Nephron progenitor cell (in vitro differentiated cells): ENCODE results near the gene ATG12.

Source experiments
- DNase-seq: peaks from one replicate; pipeline ENCODE4 v3.0.0; 2021
- H3K27ac Mint-ChIP-seq: 2 replicates; pipeline ENCODE4 v1.8.0; 2021; ENCODE audit warnings: mild to moderate bottlenecking, moderate library complexity, mixed read lengths
- H3K27me3 Mint-ChIP-seq: 2 replicates; pipeline ENCODE4 v1.8.0; 2021; ENCODE audit warnings: mild to moderate bottlenecking, low read depth, mixed read lengths; ENCODE audit not compliant: poor library complexity
- H3K36me3 Mint-ChIP-seq: 2 replicates; pipeline ENCODE4 v1.8.0; 2021; ENCODE audit warnings: low read depth, mixed read lengths
- H3K4me1 Mint-ChIP-seq: 2 replicates; pipeline ENCODE4 v1.8.0; 2021; ENCODE audit warnings: mixed read lengths
- H3K4me3 Mint-ChIP-seq: 2 replicates; pipeline ENCODE4 v1.8.0; 2021; ENCODE audit warnings: mild to moderate bottlenecking, moderate library complexity, mixed read lengths
- H3K9me3 Mint-ChIP-seq: 2 replicates; pipeline ENCODE4 v1.8.0; 2021; ENCODE audit warnings: mild to moderate bottlenecking, moderate library complexity, mixed read lengths
- TF ChIP-seq, protein P1 (sequence below): fragments of 200-600 bp; sonication (generic); IDR thresholded peaks from 2 replicates; pipeline ENCODE4 v1.5.0; 2021; ENCODE audit warnings: antibody characterized with exemption

Gene ATG12

DNA sequence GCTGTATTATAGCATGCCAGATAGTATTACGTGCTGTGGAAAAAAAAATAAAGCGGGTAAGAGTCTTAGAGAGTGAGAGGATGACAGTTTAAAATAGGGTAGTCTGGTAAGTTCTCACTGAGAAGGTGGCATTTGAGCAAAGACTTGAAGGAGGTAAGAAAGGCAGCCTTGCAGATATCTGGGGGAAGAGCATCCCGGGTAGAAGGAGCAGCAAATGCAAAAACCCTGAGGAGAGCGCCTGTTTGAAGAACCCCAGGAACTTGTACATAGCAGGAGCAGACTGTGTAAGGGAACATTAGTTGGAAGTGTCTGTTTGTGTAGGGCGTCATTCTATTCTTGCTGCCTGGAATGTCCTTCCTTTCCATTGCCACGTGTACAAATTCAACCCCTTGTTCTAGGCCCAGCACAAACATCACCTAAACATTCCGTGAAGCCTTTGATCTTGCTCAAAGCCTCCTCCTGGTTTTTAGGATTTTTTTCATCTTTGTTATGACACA, 3.0 kb upstream of the ATG12 start:
- H3K36me3 Mint-ChIP-seq: peaks cover 4% of the 10 kb centered on the region
- no peaks in the 10 kb centered on the region for H3K9me3 Mint-ChIP-seq
- TF ChIP-seq, protein P1, sequence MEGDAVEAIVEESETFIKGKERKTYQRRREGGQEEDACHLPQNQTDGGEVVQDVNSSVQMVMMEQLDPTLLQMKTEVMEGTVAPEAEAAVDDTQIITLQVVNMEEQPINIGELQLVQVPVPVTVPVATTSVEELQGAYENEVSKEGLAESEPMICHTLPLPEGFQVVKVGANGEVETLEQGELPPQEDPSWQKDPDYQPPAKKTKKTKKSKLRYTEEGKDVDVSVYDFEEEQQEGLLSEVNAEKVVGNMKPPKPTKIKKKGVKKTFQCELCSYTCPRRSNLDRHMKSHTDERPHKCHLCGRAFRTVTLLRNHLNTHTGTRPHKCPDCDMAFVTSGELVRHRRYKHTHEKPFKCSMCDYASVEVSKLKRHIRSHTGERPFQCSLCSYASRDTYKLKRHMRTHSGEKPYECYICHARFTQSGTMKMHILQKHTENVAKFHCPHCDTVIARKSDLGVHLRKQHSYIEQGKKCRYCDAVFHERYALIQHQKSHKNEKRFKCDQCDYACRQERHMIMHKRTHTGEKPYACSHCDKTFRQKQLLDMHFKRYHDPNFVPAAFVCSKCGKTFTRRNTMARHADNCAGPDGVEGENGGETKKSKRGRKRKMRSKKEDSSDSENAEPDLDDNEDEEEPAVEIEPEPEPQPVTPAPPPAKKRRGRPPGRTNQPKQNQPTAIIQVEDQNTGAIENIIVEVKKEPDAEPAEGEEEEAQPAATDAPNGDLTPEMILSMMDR: no peak
- H3K27ac Mint-ChIP-seq: peak overlapping the region; percentile 57
- H3K4me3 Mint-ChIP-seq: peak overlapping the region; percentile 95
- peaks cover 47% of the 10 kb centered on the region for H3K4me1 Mint-ChIP-seq
- no peak for DNase-seq
- peaks cover 3% of the 10 kb centered on the region for H3K27me3 Mint-ChIP-seq

DNA sequence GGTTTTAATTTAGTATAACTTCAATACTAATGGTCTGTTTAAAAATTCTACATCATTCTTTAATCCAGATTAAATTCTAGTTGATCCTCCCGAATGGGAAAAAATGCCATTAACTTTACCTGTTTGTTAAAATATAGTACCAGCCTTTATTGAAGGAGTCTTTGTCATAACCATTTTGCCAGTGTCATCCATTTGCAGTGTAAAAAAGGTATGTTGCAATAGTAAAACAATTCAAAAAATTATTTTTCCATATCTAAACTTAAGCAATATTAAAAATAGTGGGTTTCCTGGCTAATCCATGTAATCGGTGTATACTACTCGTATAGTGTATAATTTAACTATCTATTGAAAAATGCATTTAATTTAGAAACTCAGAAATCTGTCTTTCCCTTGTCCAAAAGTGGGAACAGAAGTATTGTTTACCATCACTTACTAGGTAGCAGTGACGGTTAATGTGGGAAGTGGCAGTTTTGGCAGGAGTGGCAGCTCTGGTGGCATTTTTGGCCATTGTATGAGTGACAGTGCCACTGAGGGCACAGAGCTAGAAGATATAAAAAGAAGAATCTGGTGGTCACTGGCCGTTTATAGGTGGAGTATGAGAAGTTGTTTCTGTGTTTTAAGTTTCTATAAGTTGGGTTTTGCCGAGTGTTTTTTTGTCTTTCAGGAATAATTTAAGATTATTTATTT, 2.2 kb upstream of the ATG12 start:
- Mint-ChIP-seq H3K4me1 (peaks cover 47% of the 10 kb centered on the region), H3K9me3 (no peaks in the 10 kb centered on the region), H3K36me3 (peaks cover 4% of the 10 kb centered on the region), H3K4me3 (peak overlapping the region; percentile 95), H3K27me3 (peaks cover 3% of the 10 kb centered on the region), H3K27ac (no peak overlapping the region)
- TF ChIP-seq, protein P1: no peak
- DNase-seq: no peak

DNA sequence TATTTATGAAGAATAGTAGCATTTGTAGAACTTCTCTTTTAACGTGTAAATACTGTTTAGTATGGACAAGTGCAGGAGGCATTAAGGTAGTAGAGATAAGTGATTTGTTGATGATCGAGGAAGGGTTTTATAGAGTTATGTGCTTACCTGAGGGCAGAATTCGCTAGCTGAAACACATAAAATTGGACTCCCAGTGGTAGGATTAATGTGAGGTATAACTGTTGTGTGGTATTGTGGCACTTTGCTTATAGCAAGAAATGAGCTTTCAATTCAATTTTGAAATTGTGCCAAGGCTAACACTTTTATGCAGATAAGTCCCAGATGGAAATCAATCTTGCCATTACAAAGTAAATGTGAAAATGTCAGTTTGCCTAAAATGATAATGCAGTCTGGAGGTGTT, 1.6 kb upstream of the ATG12 start:
- Mint-ChIP-seq H3K9me3 (no peaks in the 10 kb centered on the region), H3K27ac (no peak overlapping the region), H3K36me3 (peaks cover 5% of the 10 kb centered on the region), H3K27me3 (peaks cover 3% of the 10 kb centered on the region), H3K4me3 (peak overlapping the region; percentile 95), H3K4me1 (peaks cover 48% of the 10 kb centered on the region)
- TF ChIP-seq, protein P1: no peak
- no peak for DNase-seq

DNA sequence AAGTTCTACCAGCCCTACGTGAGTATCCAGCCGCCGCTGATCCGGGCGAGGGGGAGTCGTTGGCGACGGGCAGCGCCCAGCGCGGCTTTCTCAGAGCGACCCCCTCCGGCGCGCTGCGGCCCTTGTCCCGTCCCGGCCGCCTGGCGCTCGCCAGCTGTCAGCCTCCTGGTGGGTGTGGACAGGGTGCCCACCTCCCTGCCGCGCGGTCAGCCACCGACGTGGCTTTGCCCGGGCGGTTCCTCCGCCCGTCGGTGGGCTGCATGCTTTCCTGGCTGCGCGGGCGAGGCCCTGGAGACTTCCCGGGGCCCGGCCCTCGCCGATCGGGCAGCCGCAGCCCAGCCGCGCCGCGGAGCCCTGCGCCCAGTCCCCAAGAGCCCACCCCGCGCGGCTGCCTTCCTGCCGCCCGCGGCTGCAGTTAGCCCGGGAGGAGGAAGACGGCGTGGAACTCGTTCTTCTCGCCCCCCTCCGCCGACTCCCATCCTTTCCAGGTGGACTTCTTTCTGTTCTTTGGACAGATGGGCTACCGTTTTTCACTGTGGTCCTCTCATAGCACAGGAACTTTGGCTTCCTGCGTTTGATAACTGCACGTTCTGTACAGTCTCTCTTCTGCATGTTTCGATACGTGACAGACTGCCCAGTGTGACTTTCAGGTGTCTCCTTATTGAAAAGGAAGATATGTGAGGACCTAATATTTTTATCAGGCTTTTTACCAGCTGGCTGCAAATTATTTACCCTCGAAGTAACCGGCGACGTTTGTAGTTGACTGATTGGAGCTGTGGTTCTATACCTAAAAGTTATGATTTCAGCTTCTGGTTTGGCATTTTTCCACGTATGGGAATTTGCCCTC, 947 bp upstream of the ATG12 start:
- H3K27ac Mint-ChIP-seq: peak overlapping the region; percentile 94
- TF ChIP-seq, protein P1: no peak
- no peaks in the 10 kb centered on the region for H3K9me3 Mint-ChIP-seq
- peak; percentile 78 for DNase-seq
- peaks cover 3% of the 10 kb centered on the region for H3K27me3 Mint-ChIP-seq
- peaks cover 10% of the 10 kb centered on the region for H3K36me3 Mint-ChIP-seq
- peak overlapping the region; percentile 95 for H3K4me3 Mint-ChIP-seq
- H3K4me1 Mint-ChIP-seq: peaks cover 52% of the 10 kb centered on the region

DNA sequence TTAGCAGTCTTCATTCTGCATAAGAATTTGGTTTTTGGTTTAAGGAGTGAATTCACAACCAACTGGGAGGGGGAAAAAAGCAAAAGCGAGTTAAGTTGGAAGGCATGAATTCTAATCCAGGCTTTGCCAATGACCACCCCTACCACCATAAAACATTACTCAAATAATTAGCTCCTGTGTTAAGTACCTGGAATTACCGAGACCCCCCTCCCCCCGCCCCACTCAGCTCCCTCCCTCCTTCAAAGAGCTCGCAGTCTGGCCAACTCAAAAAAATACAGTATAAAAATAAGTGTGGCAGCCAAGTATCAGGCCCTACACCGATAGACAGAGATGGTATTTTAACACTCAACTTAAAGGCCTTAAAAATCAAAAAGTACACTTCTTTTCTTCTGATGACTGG, 492 bp downstream of the ATG12 start:
- peak overlapping the region; percentile 98 for H3K4me3 Mint-ChIP-seq
- DNase-seq: no peak
- peaks cover 21% of the 10 kb centered on the region for H3K36me3 Mint-ChIP-seq

More for the DNA sequence above, 492 bp downstream of the ATG12 start:
- Mint-ChIP-seq H3K9me3 (no peaks in the 10 kb centered on the region), H3K27ac (peak overlapping the region; percentile 100), H3K4me1 (peaks cover 52% of the 10 kb centered on the region), H3K27me3 (peaks cover 3% of the 10 kb centered on the region)
- TF ChIP-seq, protein P1: no peak
